NK-92 (cell line): Measurements from ENCODE around the gene FAM111B.
"Not testable (repeated sequence)": the region's sequence is repeated elsewhere in the genome, so short reads cannot be mapped to it uniquely, and the experiment has no call there.

Source experiments
- DNase-seq: peaks from one replicate; lab custom pipeline; 2025; ENCODE audit not compliant: unreplicated experiment; lab: John Stamatoyannopoulos, UW

The FAM111B gene, protein sequence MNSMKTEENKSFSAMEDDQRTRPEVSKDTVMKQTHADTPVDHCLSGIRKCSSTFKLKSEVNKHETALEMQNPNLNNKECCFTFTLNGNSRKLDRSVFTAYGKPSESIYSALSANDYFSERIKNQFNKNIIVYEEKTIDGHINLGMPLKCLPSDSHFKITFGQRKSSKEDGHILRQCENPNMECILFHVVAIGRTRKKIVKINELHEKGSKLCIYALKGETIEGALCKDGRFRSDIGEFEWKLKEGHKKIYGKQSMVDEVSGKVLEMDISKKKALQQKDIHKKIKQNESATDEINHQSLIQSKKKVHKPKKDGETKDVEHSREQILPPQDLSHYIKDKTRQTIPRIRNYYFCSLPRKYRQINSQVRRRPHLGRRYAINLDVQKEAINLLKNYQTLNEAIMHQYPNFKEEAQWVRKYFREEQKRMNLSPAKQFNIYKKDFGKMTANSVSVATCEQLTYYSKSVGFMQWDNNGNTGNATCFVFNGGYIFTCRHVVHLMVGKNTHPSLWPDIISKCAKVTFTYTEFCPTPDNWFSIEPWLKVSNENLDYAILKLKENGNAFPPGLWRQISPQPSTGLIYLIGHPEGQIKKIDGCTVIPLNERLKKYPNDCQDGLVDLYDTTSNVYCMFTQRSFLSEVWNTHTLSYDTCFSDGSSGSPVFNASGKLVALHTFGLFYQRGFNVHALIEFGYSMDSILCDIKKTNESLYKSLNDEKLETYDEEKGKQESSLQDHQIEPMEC

DNA sequence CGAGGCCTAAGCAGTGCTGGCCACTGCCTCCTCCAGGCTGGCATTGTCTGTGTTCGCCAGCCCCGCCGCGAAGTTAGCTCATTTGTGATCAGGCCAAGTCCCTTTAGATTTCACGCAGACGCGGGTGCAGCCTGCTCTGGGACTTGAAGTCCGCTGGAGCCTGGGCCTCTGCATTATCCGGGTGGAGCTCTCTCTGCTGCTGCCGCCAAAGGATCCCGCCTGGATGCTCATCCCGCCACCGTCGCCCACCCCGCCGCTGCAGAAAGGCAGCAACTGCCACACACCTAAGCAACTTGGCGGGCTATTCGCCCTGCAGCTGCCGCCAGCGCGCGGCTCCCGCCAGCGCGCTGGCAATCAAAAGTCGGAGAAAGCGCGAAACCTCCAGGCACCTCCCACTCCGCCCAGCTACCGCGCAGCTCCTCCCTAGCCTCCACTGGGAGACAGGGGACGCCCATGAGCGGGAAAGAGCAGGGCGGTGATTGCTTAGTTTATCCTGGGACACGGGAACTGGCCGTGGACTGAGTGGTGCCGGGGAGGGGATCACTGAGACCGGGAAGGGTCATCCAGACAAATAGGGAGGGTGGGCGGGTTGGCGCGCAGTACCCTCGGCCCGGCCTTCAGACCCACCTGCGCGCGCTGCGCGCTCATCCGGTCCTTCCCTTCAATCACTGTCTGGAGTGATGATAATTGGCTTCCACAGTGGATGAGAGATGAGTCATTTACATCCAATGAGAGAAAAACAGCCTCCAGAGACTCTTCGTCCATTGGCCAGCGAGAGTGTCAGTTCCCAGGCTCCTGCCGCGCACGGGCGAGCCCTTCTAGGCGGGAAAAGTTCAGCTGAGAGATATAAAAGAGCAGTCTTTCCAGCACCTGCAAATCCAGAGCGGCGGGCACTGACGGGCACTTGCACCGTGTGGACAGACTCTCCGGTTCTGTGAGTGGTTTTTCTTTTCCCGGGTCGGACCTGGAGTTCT, at the start of gene FAM111B:
TSS of gene FAM111B (plus strand) at position 875 of the 974 bp plus-strand sequence. CDS start 2,389 bp downstream, outside the sequence.
- DNase-seq, result no peak

DNA sequence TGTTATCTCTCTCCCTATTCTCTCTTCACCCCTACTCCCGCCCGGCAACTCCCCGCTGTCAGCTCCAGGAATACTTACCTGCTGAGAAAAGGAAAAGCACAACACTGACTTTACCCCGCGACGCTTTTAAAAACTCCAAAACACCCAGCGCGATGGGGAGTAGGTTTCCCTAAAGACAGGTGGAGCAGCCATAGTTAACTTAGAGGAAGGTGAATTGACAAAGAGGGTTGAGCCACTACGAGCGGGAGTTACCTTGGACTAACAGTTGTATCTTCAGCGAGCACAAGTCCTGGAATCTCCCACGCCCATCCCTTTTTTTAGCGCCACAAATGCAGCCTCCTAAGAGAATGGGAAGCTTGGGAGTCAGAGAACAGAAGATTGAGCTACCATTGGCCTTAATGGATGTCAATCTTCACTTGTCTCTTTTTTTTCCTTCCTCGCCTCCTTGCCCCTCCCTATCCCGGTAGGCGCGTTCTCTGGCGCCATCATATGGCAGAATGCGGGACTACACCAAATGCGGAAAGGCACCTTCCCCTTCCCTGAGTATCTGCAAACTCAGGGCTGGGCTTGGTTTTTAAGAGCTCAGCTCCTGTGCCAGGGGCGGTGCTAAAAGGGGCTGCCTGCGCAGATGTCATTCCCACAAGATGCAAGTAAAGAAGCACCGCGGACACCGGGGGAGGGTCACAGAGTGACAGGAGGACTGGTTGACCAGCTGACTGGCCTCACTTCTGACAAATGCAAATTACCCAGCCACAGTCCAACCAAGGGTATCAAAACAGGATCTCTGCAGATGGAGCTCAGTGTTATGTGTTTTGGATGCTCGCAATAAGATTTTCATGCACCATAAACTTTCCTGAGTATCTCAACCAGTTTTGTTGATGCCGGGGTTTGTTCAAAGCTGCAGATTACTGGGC, 48.7 kb upstream of the FAM111B start:
- not testable (repeated sequence) for DNase-seq

DNA sequence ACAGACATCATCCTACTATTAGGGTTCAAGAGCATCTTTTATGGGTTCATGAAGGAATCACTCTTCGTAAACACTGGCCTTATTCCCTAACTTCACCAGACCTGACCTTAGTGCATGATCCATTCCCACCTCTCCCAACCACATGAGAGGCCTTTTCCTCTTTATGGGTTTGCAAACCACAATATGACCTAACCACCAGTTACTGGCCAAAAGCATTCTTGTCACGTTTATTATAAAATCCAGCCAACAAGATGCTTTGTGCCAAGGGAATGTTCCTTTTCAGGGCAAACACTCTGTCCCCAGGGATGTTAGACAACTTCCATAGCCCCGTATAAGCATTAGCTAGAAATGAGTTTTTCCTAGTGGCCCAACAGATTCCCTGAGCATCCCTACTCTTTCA, 46.9 kb upstream of the FAM111B start:
- not testable (repeated sequence) for DNase-seq

DNA sequence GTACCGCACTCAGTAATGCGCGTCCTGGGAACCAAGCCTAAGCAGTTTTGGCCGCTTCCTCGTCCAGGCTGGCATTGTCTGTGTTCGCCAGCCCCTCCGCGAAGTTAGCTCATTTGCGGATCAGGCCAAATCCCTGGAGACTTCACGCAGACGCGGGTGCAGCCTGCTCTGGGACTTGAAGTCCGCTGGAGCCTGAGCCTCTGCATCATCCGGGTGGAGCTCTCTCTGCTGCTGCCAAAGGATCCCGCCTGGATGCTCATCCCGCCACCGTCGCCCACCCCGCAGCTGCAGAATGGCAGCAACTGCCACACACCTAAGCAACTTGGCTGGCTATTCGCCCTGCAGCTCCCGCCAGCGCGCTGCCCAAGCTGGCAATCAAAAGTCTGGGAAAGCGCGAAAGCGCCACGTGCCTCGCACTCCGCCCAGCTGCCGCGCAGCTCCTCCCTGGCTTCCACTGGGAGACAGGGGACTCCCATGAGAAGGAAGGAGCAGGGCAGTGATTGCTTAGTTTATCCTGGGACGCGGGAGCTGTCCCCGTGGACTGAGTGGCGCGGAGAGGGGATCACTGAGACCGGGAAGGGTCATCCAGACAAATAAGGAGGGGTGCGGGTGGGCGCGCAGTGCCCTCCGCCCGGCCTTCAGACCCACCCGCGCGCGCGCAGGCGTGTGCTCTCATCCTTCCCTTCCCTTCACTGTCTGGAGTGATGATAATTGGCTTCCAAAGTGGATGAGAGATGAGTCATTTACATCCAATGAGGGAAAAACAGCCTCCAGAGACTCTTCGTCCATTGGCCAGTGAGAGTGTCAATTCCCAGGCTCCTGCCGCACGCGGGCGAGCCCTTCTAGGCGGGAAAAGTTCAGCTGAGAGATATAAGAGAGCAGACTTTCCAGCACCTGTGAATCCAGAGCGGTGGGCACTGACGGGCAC, 44.2 kb upstream of the FAM111B start:
- no peak for DNase-seq

DNA sequence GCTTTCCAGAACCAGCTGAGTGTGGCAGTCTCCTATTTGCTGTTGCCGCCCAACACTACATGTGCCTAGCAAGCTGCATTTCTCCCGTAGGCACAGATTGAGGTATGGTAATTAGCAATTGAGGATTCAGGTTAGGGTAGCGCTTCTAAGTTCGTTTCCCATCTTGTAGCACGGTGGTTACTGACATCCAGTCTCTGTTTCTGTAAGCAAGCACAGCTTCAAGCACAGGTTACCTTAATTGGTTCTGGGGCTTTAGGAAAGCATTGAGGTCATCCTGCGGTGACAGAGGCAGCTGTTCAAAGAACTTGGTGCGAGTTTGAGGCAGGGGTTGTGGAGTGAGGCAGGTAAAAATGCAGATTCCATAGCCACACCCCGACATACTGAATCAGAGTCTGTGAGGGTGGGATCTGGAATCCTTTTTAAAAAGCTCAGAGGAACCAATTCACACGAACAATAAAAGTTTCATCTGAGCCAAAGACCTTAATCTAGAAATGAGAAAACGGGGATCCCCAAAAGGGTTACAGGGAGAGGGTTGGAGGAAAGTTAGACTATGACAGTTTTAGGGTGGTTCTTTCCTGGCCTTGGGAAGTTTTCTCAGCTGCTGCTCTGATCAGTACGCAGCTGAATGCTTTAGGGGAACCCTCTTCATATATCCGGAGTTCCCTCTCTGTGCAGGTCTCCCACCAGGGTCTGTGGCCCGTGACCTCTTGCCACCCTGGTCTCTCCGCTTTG, 42.9 kb upstream of the FAM111B start:
- DNase-seq, result not testable (repeated sequence)

DNA sequence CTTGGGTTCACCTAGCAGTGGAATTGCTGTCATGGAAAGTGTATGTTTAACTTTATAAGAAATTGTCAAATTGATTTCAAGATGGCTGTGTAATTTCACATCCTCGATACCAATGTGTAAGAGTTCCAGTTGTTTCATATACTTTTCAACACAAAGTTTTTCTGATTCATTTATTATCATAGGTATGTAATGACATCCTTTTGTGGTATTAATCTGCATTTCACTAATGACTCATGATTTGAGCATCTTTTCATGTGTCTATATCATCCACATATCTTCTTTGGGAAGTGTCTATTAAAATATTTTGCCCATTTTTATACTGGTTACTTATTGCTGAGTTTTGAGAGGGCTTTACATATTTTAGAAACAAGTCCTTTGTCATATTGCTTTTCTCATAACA, 38.0 kb upstream of the FAM111B start:
- no peak for DNase-seq

DNA sequence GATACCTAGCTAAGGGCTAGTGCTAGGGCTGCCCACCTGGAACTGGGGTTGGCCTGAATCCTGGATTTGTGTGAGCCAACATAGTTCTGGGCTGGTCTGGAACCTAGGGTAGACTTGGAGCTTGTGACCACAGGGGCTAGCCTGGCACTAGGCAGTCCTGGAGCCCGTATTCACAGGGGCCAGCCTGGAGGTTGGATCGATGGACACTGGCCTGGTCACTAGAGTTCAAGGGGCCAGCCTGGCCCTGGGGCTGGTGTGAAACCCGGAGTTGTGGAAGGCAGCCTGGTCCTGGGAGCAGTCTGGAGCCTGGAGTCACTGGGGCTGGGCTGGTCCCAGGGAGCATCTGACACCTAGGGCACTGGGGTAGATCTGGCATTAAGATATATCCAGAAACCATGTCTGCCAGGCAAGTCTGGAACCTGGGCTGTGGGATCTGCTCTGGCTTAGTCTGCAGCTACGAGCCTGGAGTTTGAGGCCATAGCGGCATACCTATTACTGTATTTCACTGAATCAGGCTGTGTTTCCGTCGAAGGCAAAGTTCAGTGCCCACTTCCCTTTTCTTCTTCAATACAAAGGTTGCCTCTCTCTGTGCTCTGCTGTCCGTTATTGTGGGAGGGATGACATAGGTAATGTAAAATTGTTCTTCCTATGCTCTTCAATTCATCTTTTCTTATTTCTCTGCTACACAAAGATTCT, 30.0 kb upstream of the FAM111B start:
- no peak for DNase-seq

DNA sequence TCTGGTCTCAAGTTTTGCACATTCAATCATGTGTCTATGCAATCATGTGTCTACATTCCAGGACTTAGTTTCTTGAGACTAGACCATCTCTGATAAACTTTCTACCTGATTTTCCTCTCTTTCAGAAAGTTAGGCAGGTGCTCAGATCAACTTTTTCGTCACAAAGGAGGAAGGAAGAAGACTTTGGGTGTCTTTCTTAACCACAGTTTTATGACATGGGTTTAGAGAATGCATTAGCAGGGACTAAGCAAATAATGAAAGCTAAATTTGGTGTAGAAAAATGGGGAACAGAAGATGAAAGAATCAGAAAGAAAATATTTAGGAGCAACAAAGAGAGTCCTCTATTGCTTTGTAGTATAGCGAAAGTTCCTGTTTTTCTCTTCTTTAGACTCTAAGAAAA, 28.6 kb upstream of the FAM111B start:
- no peak for DNase-seq

DNA sequence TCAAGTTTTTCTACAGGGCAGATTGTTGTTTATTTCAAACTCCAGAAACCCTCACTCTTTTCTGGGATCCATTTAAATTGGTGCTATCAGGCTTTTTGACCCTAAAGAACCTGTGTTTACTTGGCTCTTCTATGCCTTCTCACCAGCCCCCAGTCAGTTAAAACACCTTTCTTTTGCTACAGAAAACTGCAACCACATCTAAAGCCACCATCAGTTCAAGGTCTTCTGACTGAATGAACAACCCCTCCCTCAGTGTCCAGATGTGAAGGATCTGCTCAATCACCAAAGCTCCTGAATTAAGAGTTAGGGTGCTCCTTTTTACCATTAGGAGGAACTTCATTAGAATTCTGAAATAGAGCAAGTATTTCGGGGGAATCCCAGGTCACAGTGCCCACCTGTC, 28.0 kb upstream of the FAM111B start:
- no peak for DNase-seq

DNA sequence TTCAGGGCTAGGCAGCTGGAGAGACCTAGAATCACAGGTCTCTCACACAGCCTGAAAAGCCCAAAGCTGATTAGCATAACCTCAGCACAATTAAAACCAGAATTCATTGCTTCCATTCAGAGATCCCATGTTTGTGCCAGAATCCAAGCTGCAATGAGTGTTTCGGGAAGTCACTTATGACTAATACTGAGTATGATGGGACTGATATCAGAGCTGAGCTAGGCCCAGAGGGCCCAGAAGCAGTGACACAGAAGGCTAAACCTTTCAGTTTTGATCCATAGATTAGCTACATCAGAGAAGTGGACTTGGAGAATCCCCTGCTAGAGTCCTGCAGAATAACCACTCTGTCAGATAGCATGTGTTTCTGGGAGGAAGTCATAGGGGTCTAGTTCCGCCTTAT, 26.6 kb upstream of the FAM111B start:
- DNase-seq, result not testable (repeated sequence)

DNA sequence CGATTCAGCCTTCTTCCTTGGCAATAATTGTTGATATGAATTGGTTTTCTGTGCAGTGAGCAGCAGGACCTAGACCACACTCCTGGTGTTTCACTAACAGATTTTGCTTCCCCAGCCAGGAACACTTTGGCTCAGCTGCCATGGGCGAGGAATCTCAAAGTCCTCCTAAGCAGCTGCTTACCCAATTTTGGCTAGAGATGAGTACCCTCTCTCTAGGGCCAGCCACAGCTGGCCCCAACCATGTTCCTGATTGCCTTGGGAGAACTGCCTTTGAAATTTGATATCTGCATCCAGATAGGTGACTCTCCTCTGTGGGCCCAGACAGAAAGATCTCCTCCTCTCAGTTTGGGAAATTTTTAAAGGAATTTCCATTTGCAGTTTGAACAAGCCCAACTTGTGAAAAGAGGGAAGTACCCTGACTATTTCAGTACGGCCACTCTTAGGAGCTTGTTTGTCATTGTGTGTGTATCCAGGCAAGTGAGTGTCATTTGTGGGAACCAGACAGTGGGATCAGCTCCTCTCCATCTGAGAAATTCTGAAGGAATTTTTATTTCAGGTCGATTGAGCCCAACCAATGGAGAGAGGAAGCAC, 25.5 kb upstream of the FAM111B start:
- DNase-seq, result not testable (repeated sequence)

DNA sequence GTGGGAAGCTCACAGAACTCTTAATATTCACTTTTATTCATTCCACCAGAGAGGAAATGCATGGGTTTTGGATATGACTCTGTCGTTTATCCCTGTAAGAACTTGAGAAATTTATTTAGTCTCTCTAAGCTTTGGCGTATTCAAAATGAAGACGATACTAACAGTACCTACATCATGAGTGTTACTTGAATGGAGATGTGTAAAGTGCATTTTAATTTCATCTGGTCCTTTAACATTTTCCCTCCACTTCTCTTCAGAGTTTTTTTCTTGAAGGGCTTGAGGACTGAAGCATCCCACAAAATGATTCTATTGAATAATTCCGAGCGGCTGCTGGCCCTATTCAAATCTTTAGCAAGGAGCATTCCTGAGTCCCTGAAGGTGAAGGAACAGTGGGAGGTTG, 21.0 kb upstream of the FAM111B start, which contains the start of gene GLYATL1B:
TSS of gene GLYATL1B (plus strand) at position 301 of the 400 bp plus-strand sequence. CDS start at position 301, 0 bp downstream.
- DNase-seq, result not testable (repeated sequence)

DNA sequence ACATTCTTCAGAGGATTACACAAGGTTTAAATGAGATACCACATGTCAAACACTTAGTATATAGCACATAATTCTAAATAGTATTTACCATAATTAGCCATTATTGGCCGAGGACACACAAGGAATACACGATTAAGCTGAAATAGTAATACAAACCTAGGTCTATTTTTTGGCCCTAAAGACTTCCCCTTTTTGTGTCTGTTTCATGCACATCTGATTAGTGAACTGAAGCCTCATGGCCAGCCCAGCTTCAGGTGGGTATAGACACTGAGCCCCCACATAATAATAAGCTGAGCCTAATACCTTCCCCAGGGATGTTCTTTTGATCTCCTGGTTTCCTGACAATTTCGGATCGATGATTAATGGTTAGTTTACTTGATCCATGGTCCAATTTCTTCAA, 18.9 kb upstream of the FAM111B start:
- DNase-seq, result no peak

DNA sequence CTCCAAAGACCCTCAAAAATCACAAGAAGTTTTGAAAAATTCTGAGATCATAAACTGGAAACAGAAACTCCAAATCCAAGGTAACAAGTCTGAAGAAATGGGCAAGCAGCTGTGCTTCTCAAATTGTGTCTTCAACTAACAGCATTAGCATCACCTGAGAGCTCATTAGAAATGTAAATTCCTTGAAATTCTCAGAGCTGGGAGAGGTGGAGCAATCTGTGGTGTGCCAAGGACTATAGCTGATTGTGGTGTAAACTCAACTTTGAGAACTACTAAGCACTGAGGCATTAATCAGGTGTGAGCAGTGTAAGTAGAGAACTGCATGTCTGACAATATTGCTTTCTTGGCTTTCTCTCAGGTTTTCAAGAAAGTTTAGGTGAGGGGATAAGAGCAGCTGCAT, 13.5 kb upstream of the FAM111B start:
- not testable (repeated sequence) for DNase-seq

DNA sequence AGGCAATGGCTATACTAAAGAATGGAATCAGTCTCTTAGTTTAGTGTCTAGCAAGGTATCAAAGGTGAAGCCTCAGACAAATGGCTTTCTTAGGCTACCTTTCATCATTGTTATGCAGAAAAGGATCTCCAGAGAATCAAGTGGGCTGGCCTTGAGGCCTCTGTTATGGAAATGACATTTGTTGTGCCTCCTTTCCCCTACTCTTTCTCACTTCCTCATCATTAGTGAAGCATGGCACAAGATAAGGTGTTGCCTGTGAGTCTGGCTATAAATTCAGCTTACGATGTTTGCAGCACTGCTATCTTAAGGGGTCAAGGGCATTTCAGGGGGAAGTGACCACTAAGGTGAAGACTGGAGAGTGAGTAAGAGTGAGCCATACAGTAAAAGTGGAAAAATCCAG, 11.8 kb upstream of the FAM111B start:
- not testable (repeated sequence) for DNase-seq

DNA sequence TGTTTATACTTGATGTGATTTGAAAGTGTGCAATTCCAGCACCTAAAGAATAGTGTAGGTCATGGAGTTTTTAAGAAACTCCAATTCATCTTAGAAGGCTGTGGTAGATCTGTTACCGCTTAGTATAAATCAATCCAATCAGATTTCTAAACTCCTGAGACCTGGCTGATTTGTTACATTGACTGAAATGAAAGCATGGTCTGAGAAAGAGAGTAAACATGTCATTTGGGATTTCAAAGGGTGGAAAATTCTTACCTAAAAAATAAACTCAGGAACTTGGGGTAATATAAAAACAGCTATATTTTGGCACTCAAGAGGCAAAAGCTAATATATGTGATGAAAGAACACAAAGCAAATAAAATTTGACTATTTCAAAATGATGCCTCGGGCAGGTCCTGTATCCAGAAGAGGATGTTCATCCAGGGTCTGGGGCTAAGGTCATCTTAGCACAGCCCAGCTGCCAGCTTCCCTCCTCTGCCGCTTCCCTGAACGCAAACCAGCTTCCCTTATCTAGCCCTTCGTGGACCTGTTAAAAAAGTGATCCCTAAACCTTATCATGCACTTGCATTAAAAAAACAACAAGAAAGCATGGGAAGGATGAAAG, 11.0 kb upstream of the FAM111B start:
- not testable (repeated sequence) for DNase-seq
